ENCODE results near the gene ZDHHC14. TPM values are rescaled to one million over a fixed set of nuclear protein-coding genes. Genes with fewer than 3 reads are reported as not detected.

Gene ZDHHC14
- total RNA-seq, 1 experiment from 2014 or later, result 1.7 TPM

GRCh38 chr6:157622427-157622826, 241.4 kb downstream of the ZDHHC14 start:
- Mint-ChIP-seq H3K9me3 (peaks cover 0 to 3% of the 10 kb centered on the region in 2 experiments; a peak in 3 of 5 replicates), H3K36me3 (ENCODE audit: insufficient read depth in 1 of 3, low read depth in 3 of 3) (peaks cover 0 to 7% (median 0%) of the 10 kb centered on the region in 3 experiments; a peak in 1 of 7 replicates), H3K27ac (no peak overlapping the region), H3K4me1 (peaks cover 16 to 20% of the 10 kb centered on the region in 2 experiments), H3K27me3 (ENCODE audit: low read depth) (no peaks in the 10 kb centered on the region; the same call in 1 of the 2 replicates), H3K4me3 (no peak overlapping the region)
- no peak overlapping the region for H3K9ac ChIP-seq (ENCODE audit: extremely low read depth, insufficient read length, low read length)
- no peak overlapping the region for H4K5ac ChIP-seq (ENCODE audit: insufficient read length, low read depth, low read length)
- no peaks in the 10 kb centered on the region for H3K79me2 ChIP-seq (ENCODE audit: insufficient read depth, low read length)
- no peak overlapping the region for H3K23ac ChIP-seq (ENCODE audit: insufficient read length, low read depth, low read length)
- H2BK20ac ChIP-seq (ENCODE audit: low read depth, low read length, poor library complexity, severe bottlenecking), result no peak overlapping the region
- TF ChIP-seq CTCF (conservative IDR thresholded peaks at IDR 0.05), result no peak
- no peaks in the 10 kb centered on the region for H3K27me3 ChIP-seq (ENCODE audit: insufficient read depth, low read length)
- H4K20me1 ChIP-seq (ENCODE audit: control insufficient read depth, insufficient read depth, insufficient read length), result no peaks in the 10 kb centered on the region
- H4K8ac ChIP-seq (replicated peaks; ENCODE audit: insufficient read length, low read depth, low read length), result no peak overlapping the region
- H3K4me2 ChIP-seq (ENCODE audit: insufficient read depth, insufficient read length, low read length), result no peak overlapping the region
- no peak overlapping the region for H2BK15ac ChIP-seq (ENCODE audit: low read depth, low read length)
- H3K4ac ChIP-seq (ENCODE audit: low read depth, low read length), result no peak overlapping the region
- no peak overlapping the region for H2AFZ ChIP-seq (ENCODE audit: low read length)
- no peak overlapping the region for H2BK12ac ChIP-seq (ENCODE audit: insufficient read length, low read depth, low read length)
- no peak overlapping the region for H4K91ac ChIP-seq (ENCODE audit: insufficient read length, low read depth, low read length)
- H3K9me3 ChIP-seq (ENCODE audit: control insufficient read depth, low read depth, low read length), result no peaks in the 10 kb centered on the region
- H3K4me1 ChIP-seq (ENCODE audit: insufficient read depth, low read length), result no peaks in the 10 kb centered on the region
- no CpG with 5 or more reads among the region's 3 CpGs for WGBS (ENCODE audit: extremely low coverage, insufficient read length, low lambda C conversion rate)
- no peak overlapping the region for H2AK5ac ChIP-seq (ENCODE audit: insufficient read length, low read length)
- H3K79me1 ChIP-seq (ENCODE audit: insufficient read depth, low read depth, low read length, poor library complexity, severe bottlenecking), result no peaks in the 10 kb centered on the region
- H2BK5ac ChIP-seq (ENCODE audit: insufficient read length, low read length), result no peak overlapping the region
- no peak overlapping the region for H3K56ac ChIP-seq (ENCODE audit: insufficient read length, low read depth, low read length)
- H3K23me2 ChIP-seq (ENCODE audit: insufficient read length, low read depth, low read length, poor library complexity, severe bottlenecking), result no peaks in the 10 kb centered on the region
- H2BK120ac ChIP-seq (ENCODE audit: low read depth, low read length, poor library complexity, severe bottlenecking), result no peak overlapping the region
- no peak overlapping the region for H3K14ac ChIP-seq (ENCODE audit: insufficient read depth, low read length)
- DNase-seq, result no peak
- no peak overlapping the region for H3T11ph ChIP-seq (ENCODE audit: low read length)
- H3K27ac ChIP-seq (ENCODE audit: insufficient read length, low read depth, low read length), result no peak overlapping the region
- H3K18ac ChIP-seq (ENCODE audit: insufficient read length, low read depth, low read length), result no peak overlapping the region

Measured in H9 (cell line).